ENCODE data around the gene SLC25A41. TPM values are rescaled to one million over a fixed set of nuclear protein-coding genes. Genes with fewer than 3 reads are reported as not detected.
A peak's percentile ranks its signal among the peaks of the same experiment; 100 is the strongest.

Gene SLC25A41
- total RNA-seq, 1 donor from 2014 or later: not detected

- Histone ChIP-seq H3K79me2 (ENCODE audit: low read depth) (no peaks in the 10 kb centered on the region), H3K36me3 (no peaks in the 10 kb centered on the region), H3K9me3 (ENCODE audit: low read depth) (no peaks in the 10 kb centered on the region), H3K9ac (no peak overlapping the region), H3K4me1 (peaks cover 12% of the 10 kb centered on the region), H3K27me3 (peaks cover 34% of the 10 kb centered on the region), H2AFZ (replicated peaks) (no peak overlapping the region), H3K27ac (no peak overlapping the region), H3K4me2 (no peak overlapping the region), H3F3A (ENCODE audit: low read depth) (peaks cover 7% of the 10 kb centered on the region), H4K20me1 (ENCODE audit: low read depth) (no peaks in the 10 kb centered on the region), H3K4me3 (no peak overlapping the region)
- peaks cover 49% of the 10 kb centered on the region for H3K27me3 Mint-ChIP-seq (ENCODE audit: insufficient read depth, low read depth)
- no peaks in the 10 kb centered on the region for H3K36me3 Mint-ChIP-seq
- H3K4me1 Mint-ChIP-seq: peaks cover 9% of the 10 kb centered on the region
- H3K4me3 Mint-ChIP-seq: no peak overlapping the region
- H3K27ac Mint-ChIP-seq: no peak overlapping the region
- H3K9me3 Mint-ChIP-seq: no peaks in the 10 kb centered on the region
- DNase-seq (ENCODE audit: low spot score): no peak
- TF ChIP-seq EZH2phosphoT487 (IDR thresholded peaks at IDR 0.05): no peak
- TF ChIP-seq CTCF (IDR thresholded peaks at IDR 0.05): no peak
- TF ChIP-seq EZH2 (IDR thresholded peaks at IDR 0.05): no peak
These were observed 33.8 kb upstream of the SLC25A41 start for GRCh38 chr19:6467384-6467783.

- no peak overlapping the region for H3K4me2 ChIP-seq
- H3K36me3 Mint-ChIP-seq: no peaks in the 10 kb centered on the region
- H3K9ac ChIP-seq: no peak overlapping the region
- H3K4me3 Mint-ChIP-seq: no peak overlapping the region
- H3K27ac Mint-ChIP-seq: no peak overlapping the region
- DNase-seq (ENCODE audit: low spot score): no peak
- H3F3A ChIP-seq (ENCODE audit: low read depth): peaks cover 7% of the 10 kb centered on the region
- peaks cover 4% of the 10 kb centered on the region for H3K9me3 Mint-ChIP-seq
- H3K27me3 Mint-ChIP-seq (ENCODE audit: insufficient read depth, low read depth): peaks cover 54% of the 10 kb centered on the region
- H3K27me3 ChIP-seq: peaks cover 40% of the 10 kb centered on the region
- TF ChIP-seq EZH2 (IDR thresholded peaks at IDR 0.05) (no peak), CTCF (IDR thresholded peaks at IDR 0.05) (no peak), EZH2phosphoT487 (IDR thresholded peaks at IDR 0.05) (no peak)
- no peak overlapping the region for H2AFZ ChIP-seq (replicated peaks)
- H3K4me1 ChIP-seq: peaks cover 12% of the 10 kb centered on the region
- H3K4me1 Mint-ChIP-seq: peaks cover 9% of the 10 kb centered on the region
- H3K9me3 ChIP-seq (ENCODE audit: low read depth): no peaks in the 10 kb centered on the region
- no peaks in the 10 kb centered on the region for H3K79me2 ChIP-seq (ENCODE audit: low read depth)
- no peaks in the 10 kb centered on the region for H3K36me3 ChIP-seq
- H3K4me3 ChIP-seq: no peak overlapping the region
- no peaks in the 10 kb centered on the region for H4K20me1 ChIP-seq (ENCODE audit: low read depth)
- H3K27ac ChIP-seq: no peak overlapping the region
These were observed 33.1 kb upstream of the SLC25A41 start for GRCh38 chr19:6466526-6467248.

GRCh38 chr19:6465663-6466062 lies 32.1 kb upstream of the SLC25A41 start:
- Histone ChIP-seq H3K27ac (no peak overlapping the region), H3K9me3 (ENCODE audit: low read depth) (no peaks in the 10 kb centered on the region), H2AFZ (replicated peaks) (no peak overlapping the region), H3K27me3 (peaks cover 44% of the 10 kb centered on the region), H3K9ac (no peak overlapping the region), H3F3A (ENCODE audit: low read depth) (peaks cover 9% of the 10 kb centered on the region), H3K36me3 (no peaks in the 10 kb centered on the region), H3K79me2 (ENCODE audit: low read depth) (no peaks in the 10 kb centered on the region), H3K4me3 (no peak overlapping the region), H3K4me1 (peaks cover 5% of the 10 kb centered on the region), H4K20me1 (ENCODE audit: low read depth) (no peaks in the 10 kb centered on the region), H3K4me2 (no peak overlapping the region)
- DNase-seq (ENCODE audit: low spot score): no peak
- H3K4me3 Mint-ChIP-seq: peak overlapping the region; percentile 27
- TF ChIP-seq EZH2phosphoT487 (IDR thresholded peaks at IDR 0.05): no peak
- TF ChIP-seq CTCF (IDR thresholded peaks at IDR 0.05): no peak
- no peak for TF ChIP-seq EZH2 (IDR thresholded peaks at IDR 0.05)
- peak overlapping the region; percentile 12 for H3K27ac Mint-ChIP-seq
- peaks cover 9% of the 10 kb centered on the region for H3K4me1 Mint-ChIP-seq
- H3K36me3 Mint-ChIP-seq: no peaks in the 10 kb centered on the region
- peaks cover 4% of the 10 kb centered on the region for H3K9me3 Mint-ChIP-seq
- peaks cover 52% of the 10 kb centered on the region for H3K27me3 Mint-ChIP-seq (ENCODE audit: insufficient read depth, low read depth)

Data from neural progenitor cell (in vitro differentiated cells).